HG02642 (cell line): Measurements from ENCODE around the gene SLC46A2.

Experiments
- ATAC-seq: cut with Tn5 transposase; IDR thresholded peaks from one replicate; pipeline ENCODE4 v1.9.1; 2021; ENCODE audit warnings: mild to moderate bottlenecking; ENCODE audit not compliant: unreplicated experiment, poor library complexity

The SLC46A2 gene

GRCh38 chr9:112861155-112861554, 29.5 kb downstream of the SLC46A2 start:
- no peak for ATAC-seq

DNA sequence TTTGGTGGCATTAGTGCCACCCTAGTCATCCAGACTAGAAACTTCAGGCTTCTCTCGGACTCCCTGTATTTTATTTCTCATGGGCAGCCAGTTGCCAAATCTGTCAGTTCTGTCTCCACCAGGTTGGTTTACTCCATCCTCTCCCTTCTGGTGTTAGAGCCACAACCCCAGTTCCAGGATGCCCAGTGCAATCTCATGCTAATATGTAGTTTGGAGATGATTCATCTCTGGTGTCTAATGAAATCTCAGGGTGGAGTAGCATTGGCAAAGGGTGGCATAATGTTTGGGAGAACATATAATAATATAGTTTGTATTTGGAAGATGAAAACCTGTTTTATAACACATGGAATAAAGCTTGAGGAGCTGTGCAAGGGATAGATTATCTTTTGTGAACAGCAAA, 30.2 kb downstream of the SLC46A2 start:
- ATAC-seq, result no peak

- peak; percentile 62 for ATAC-seq
Measured at GRCh38 chr9:112858625-112859147, 32.0 kb downstream of the SLC46A2 start.

- ATAC-seq, result no peak
Measured at GRCh38 chr9:112858005-112858404, 32.7 kb downstream of the SLC46A2 start.

DNA sequence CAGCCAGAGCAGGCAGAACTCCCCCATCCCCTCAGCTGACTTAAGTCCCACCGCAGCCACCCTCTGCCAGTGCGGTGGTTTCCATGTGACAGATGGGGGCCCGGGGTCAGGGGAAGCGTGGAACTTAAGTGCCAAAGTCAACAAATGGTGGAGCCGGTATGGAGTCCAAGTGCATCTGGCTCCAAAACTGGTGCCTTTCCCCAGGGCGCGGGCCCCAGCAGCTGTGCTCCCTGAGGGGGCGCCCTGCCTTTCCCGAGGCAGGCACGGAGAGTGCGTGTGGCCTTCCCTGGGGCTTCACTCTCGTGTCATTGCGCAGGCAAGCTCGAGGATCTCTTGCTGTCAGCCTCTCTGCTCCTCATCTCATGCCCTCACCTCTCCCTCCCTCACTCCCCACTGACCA, 33.8 kb downstream of the SLC46A2 start:
- no peak for ATAC-seq

DNA sequence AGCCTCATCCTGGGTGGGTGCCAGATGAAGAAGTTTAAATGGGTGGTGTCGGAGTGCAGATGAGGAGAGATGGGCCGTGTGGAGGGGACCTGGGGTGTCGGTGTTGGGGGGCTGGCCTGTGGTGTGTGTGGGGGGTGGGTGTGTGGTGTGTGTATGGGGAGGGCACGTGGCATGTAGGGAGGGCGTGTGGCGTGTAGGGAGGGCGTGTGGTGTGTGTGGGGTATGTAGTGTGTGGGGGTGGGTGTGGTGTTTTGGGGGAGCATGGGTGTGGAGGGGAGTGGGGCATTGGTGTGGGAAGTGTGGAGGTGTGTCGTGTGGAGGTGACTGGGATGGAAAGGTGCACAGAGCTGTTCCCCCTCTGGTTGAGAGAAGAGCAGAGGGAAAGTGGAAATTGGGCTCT, 34.5 kb downstream of the SLC46A2 start:
- ATAC-seq, result no peak

GRCh38 chr9:112854657-112855056, 36.0 kb downstream of the SLC46A2 start:
- no peak for ATAC-seq

DNA sequence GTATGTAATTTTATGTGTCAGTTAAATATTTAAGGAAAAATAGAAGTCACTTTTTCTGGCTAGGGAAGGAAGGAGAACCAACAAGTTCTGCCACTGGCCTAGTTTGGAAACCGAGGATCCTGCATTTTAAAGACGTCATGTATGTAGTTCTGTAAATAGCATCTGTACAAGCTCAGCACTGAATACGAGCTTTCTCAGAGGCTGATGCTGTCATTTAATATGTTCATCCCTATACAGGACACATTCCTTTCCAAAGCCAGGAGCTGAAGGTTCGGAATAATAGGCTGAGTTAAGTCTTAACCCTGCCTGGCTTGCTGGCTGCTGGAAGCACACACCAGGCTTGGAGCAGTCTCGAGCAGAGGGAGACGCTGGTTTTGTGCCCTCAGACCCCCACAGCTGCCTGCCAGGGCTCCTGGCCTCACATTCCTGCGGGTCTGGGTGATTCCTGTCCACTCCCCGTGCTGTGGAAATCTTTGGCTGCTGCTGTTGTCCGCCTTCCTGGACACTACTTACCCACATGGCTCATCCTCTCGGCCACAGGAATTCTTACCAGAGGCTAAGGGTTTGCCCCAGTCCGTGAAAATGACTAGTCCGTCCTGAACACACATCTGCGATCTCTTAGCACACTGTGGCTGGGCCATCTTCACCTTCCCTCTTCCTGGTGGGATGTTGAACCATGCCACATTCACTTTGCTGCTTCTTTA, 36.6 kb downstream of the SLC46A2 start:
- no peak for ATAC-seq

- ATAC-seq, result no peak
Measured at GRCh38 chr9:112852741-112853504, 37.8 kb downstream of the SLC46A2 start.

GRCh38 chr9:112850840-112851239, 39.8 kb downstream of the SLC46A2 start:
- ATAC-seq, result no peak

DNA sequence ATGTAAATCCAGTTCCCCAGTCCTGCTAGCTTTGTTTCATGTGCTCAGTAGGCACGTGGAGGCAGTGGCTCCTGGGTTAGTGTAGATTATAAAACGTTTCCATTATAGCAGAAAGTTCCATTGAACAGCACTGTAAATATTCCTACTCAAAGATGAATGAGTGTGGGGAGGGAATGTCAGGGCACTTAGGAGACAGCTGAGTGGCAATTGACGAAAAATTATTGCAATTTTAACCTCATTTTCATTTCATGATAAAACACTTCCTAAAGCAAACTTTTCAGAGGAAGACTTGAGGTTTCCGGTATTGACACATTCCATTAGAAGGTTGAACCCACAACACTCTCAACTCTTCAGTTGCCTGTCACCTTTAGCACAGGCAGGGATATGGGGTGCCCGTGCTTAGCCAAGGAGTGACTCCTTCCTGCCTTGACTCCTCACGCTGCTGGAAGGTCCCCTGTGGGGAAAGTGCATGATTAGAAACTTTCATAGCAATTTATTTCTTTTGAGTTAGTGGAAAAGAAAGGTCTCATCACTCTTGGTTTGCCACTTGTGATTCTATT, 41.2 kb downstream of the SLC46A2 start:
- no peak for ATAC-seq

- no peak for ATAC-seq
Measured at GRCh38 chr9:112848316-112849151, 42.1 kb downstream of the SLC46A2 start.

DNA sequence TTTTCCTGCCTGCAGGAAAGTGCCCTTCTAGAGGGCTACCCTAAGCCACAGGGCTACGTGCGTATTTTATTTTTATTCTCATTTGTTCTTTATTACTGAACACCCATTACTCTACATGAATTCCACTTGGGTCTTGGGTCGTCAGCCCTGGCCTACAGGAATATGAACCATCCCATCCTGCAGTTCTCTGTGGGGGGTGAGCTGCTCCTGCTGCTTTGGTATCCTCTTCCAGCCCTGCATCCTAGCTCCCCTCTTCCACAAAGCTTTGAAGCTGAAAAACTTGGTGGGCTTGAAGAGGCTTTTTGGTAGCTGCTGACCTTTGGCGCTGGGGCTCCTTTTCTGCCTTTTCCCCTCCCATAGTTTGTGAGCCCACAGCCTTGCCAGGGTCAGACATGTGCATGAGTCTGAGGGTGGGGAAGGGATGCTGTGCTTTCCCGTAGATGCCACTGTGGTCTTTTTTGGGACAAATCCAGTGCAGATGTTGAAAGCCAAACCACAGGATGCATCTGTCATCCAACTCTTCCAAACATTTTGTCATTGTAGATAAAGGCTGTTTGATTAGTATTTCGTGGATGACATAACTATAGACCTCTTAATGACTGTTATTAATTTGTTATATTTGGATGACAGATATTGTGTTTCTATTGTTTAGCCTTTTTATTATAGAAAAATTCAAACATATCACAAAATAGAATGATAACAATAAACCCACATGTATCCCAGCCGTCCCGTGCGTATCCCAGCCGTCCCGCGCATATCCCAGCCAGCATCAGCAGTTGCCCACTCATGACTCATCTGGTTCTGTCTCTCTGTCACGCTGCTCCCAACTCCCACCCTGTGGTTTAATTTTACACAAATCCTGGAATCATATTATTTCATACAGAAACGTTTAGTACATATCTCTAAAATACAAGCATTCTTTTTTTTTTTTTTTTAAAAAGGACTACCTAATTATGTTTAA, 43.9 kb downstream of the SLC46A2 start:
- ATAC-seq, result no peak

GRCh38 chr9:112844771-112845542, 45.7 kb downstream of the SLC46A2 start:
- ATAC-seq, result peak; percentile 75

GRCh38 chr9:112842555-112842954, 48.1 kb downstream of the SLC46A2 start:
- no peak for ATAC-seq

GRCh38 chr9:112841261-112841660, 49.4 kb downstream of the SLC46A2 start:
- ATAC-seq, result no peak

DNA sequence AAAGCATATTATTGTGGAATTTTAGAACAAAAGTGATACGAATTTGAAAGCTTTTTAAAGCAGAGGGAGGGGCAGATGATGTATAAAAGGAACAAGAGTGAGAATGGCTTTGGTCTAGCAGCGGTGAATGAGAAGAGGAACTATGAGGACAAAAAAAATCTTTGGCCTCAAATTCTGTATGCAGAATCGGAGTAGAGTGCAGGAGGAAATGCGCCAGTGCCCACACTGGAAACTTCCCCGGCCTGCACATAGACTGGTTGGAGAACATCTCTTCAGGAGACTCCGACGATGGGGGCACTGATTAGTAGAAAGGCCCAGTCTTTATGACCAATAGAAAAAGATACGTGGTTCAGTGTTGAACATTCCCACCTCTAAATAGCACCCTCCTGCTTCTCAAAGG, 51.3 kb downstream of the SLC46A2 start:
- ATAC-seq, result no peak

DNA sequence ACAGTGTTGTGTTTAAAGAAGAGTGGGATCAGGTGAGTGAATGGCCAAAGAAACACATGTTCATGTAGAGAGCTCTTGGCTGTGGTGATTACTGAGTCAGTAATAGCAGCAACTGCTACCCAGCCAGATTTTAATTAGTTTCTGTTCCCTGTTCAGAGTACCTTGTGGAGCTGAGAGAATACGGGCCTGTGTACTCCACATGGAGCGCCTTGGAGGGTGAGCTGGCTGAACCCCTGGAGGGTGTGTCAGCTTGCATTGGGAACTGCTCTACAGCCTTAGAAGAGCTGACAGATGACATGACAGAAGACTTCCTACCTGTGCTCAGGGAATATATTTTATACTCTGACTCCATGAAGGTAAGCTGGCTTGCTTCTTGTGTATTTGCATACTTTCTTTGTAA, 52.3 kb downstream of the SLC46A2 start:
- ATAC-seq, result no peak

GRCh38 chr9:112836394-112836793, 54.3 kb downstream of the SLC46A2 start:
- no peak for ATAC-seq
